Left colon (tissue), 2 donors: ENCODE results near the gene SERPINE1. TPM values are rescaled to one million over a fixed set of nuclear protein-coding genes. Genes with fewer than 3 reads are reported as not detected.

Source experiments
- ATAC-seq: fragments of 200-7000 bp; cut with Tn5 transposase; one replicate; pipeline ENCODE4 v1.9.1; 2020; ENCODE audit warnings: mild to moderate bottlenecking, moderate library complexity
- DNase-seq, 2 donors: peaks; one replicate each; pipeline ENCODE4 v3.0.0-alpha.2; 2020
- intact Hi-C, 2 donors: fragments of 100-400 bp; cut with DNase I in 1 of 2; cut with micrococcal nuclease in 1 of 2; formaldehyde crosslinking; loops; one replicate each; pipeline versions ENCODE4 v1.11.2 to v1.14.0; 2022; cut with DNase I, micrococcal nuclease
- total RNA-seq, 2 donors: library from RNA; stranded (reverse); fragmentation: NEBNext Ultra II Directional; extraction: Animal tissue kit (Norgen Biotek cat#: 25700); gene quantifications; one replicate each; pipeline ENCODE4 v1.2.1, GENCODE V29; 2021
- donor health status: DM: no; HTN: no; CAD: no.
- donor health status: DM: yes; HTN: yes; CAD: no.

Gene SERPINE1
- total RNA-seq, 2 donors from 2014 or later: 1.8 to 3.1 TPM

DNA sequence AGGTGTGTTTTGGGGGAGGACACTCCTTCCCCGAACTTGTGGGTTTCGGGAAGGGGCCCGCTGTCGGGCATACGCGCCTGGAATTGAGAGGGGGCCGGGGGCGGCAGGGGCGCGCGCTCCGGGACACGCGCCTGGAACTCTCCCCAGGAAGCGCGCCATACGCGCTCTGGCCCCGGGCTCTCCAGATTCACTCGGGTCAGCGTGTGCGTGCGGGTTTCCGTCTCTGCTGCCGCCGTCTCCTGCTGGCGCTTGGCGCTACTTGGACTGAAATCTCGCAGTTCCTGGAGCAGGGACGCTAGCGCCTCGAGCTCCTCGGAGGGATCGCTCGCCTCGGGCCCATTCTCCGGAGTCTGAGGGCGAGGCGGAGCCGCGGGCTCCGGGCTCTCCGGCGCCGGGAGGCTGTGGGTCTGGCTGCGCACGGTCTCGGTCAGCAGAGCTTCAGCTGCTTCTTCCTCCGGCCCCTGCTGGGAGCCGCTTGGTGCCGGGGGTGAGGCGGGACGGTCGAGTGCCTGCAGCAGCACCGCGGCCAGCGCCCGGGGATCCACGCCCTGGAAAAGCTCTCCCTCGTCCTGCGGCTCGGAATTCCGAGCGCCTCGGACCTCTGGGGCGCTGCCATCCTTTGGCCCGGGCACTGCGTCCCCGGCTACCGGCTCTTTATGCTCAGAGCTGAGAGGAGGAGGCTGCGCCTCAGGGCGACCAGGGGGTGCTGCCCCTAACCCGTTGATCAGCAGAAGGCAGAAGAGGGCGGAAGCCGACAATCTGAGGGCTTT lies 37.4 kb downstream of the SERPINE1 start:
- DNase-seq (peak in 1 of 2 donors; percentile 39), ATAC-seq (peak; percentile 45)
- intact Hi-C loops: no loop called here

DNA sequence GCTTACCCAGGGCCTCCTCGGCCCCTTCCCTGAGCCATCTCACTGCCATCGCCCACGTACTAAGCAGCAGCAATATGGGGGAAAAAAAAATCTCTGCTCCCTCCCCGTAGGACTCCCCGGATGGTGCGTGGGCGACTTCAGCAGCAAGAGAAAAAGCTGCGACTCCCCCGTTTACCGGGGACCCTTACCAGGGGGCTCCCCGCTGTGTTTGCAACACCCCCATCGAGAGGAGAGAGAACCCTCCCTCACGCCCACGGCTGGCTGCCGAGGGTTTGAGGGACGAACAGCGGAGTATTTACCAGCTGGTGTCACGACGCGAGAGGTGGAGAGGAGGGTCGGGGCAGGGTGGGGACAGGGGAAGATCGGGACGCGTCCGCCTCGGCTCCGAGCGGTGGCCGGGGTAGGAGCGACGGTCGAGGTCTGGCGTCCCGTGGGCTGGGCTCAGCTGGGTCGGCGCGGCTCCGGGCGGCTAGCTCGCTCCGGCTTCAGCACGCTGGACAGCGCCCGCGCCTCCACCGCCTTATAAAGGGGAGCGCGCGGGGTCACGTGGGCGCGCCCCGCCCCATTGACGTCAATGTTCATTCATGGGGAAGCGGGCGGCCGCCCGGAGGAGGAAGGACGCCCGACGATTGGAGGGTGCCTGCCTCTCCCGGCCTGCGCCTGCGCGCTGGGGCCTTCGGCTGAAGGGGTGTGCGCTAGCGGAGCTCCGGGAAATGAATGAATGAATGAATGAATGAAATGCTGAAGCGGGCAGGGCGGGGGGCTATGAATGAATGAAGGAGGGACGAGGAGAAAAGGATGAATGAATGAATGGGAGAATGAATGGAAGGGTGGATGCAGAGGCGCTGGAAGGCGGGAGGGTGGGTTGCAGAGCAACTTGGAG lies 38.4 kb downstream of the SERPINE1 start, which contains the start of gene VGF:
Gene VGF (minus strand): TSS at position 495 of the 883 bp plus-strand sequence. CDS start 726 bp downstream, outside the sequence.
- peak; percentile 93 to 96 for DNase-seq
- intact Hi-C loops: no loop called here
- peak; percentile 89 for ATAC-seq

DNA sequence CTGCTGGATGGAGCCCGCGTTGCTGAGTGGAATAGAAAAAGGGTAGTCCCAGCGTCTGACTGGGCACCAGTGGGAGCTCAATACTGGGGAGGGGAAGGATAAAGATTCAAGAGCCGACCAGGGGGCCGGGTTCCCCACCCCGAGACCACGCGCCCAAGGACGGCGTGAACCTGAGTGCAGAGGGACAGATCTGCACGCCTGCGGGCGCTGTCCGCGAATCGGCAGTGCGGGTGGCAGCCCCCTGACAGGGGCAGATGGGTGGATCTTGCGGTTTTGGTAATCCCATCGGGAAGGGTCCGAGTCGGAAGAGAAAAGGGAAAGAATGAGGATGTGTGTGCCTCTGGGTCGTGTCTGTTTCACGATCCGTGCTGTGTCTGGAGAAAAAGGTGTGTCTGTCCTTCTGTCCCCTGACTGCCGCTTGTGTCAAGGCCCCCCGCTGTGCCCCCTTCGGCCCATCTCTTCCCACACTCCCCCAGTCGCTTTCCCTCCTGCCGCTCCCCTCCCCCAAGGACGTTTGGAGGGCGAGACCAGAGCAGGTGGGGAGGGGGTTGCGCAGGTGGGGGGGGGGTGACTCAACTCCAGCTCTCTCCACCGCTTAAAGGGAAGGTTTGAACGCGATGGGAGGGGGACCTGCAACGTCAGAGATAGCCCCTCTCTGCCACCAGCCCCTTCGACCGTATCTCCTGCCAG lies 39.2 kb downstream of the SERPINE1 start:
- DNase-seq: no peak
- intact Hi-C loops: no loop called here
- ATAC-seq: no peak

DNA sequence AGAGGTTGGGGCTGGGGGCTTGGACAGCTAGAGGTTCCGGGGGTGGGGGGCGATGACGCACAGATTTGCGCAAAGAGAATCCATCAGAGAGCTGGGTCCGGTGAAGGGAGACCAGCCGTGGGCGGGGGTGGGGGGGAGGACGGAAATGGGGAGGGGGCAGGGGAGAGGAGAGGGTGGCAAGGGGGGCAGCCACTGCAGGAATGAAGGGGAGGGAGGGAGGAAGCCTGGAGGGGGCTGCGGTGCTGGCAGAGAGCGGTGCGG lies 39.7 kb downstream of the SERPINE1 start:
- intact Hi-C loops: no loop called here
- ATAC-seq: no peak

DNA sequence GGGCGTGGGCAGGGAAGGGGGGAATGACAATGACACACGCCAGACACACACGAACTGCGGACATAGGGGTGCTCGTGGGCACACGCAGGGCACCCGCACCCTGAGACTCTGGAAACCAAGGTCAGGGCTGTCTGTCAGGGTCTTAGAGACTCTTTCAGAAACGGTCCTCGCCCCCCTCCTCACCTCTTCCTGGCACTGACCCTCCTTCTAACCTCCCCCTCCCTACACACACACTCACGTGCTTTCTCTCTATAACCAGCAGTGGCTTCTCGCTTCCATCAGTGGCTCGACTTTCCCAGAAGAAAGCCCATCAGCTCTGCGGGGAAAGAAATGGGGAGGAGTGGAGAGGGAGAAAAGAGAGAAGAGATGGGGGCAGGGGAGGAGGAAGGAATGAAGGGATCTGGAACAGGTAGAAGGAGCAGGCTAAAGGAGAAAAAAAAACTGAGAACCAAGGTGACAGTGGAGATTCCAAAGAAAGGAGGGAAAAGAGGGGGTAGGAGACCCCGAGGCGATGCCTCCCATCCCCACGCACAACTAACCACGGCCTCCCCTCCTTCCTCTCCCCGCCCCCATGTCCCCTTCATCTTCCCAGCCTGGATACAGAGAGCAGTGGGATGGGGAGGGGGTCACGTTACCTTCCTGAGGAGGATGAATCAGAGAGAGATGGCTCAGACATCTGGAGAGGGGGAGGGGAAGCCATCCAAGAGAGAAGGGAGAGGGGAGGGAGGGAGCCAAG lies 40.2 kb downstream of the SERPINE1 start:
- DNase-seq (no peak), ATAC-seq (no peak)
- intact Hi-C loops: no loop called here

More for the DNA sequence above, 39.7 kb downstream of the SERPINE1 start:
- DNase-seq: no peak

DNA sequence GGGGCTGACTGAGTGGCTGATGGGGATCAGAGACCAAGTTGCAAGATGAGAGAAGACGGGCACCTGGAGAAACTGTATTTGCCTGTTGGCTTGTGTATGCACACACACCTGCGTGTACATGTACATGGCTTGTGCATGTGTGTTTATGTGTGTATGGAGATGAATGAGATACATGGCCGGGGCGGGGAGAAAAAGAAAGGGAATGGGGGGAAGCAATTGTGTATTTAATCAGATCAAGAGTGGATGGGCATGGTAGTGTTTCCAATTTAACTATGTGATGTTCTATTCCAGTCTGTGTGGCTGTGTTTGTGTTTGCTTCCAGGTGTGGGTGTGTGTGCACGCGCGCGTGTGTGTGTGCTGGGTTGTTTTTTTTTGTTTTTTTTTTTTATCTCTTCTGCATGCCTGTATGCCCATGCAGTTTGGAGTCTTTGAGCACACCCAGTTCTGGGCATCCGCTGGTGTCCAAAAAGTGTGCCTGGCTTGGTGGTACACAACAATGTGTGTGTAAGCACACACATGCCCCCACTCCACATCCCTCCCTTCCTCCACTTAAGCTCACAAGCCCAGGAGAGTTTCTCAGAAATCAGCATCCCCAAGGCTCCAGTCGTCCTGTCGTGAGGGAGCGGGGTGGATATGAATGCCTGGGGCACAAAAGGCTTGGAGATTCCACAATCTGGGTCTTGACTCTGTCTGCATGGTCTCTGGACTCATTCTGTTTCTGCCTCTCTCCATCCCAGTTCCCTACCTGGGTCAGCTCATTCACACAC lies 40.9 kb downstream of the SERPINE1 start:
- ATAC-seq (no peak), DNase-seq (no peak)
- intact Hi-C loops: no loop called here

DNA sequence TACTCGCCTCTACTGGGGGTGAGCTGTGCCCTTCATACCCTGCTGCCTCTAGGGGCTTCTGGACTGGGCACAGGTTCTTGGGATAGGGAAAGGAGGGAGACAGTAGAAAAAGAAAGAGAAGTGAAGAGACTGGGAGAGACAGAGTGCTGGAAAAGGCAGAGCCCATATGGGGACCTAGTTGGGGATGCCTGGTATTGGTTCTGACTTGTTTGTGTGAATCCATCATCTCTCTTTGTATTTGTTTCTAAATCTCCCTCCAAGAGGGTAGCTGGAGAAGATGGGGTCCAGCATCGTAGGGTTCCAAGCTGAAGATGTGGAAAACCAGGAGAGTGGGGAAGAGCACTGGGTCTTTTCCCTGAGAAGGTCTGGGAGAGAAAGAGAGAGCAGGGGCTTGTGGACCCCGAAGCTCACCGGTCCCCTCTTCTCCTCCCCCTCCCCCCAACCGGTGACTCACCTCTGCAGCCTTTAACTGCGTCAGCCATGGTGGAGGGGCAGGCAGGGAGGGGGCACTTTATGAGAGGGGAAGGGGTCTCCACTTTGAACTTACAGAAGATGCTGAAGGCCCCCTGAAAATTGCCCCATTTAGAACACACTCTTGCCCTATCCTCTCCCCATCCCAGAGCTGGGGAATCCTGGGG lies 41.6 kb downstream of the SERPINE1 start:
- no peak for DNase-seq
- intact Hi-C loops: no loop called here
- ATAC-seq: no peak

DNA sequence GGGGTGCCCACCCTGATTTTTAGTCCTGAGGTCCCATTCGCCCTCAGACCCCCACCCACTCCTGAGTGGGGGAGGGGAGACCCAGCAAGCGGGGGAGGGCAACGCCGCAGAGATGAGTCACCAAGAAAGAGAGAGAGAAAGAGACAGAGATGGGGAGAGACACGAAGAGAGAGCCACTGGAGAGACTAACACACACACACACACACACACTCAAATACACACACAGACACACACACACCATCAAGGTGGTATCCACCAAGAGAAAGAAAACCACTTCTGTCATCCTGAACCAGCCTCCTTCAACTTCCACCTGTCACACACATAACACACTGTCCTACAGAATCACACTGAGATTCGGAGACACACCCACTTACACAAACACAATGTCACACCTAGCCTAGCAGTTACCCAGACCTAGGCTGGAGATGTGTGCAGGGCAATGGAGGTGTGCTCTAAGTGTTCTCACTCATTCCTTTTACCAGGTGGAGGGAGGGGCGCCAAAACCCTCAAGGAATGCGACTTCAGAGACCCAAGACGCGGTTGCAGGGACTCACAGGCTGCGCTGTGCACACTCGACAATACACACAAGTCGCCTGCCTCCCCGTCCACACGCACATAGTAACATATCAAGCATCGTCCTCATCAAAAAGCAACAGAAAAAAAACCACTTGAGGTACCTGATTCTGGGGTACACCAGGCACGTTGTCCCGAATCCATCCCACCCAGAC lies 42.4 kb downstream of the SERPINE1 start:
- intact Hi-C loops: no loop called here
- ATAC-seq: no peak
- DNase-seq: no peak

DNA sequence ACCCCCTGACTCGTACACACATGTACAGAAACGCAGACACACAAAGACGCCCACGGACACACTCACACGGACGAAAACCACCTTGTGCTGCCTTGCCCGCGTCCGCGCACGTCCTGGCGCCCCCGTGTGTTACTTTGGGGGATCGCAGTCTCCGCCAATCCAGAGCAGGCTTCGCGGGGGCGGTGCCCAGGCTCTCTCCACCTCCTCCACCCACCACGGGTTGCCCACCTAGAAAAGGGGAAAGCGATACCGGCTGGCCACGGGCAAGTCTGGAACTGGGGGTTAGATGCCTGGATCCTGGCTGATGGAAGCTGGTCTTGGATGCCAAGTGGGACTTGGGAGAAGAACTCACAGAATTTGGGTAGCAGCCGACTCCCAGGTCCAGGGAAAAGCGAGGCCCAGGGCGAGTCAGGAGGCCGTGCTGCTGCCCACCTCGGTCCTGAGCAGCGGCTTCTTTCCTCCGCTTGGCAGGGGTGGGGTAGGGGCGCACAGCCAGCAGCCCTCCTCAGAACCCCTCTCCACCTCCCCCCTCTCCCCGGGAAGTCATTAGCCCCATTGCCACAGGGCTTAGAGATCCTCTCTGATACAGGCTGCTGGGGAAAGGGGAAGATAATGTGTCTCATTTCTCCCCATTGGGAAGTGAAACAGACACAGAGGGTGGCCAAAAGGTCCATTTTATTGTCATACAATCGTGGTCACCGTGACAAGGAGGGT lies 43.1 kb downstream of the SERPINE1 start:
- intact Hi-C loops: no loop called here
- peak; percentile 50 for ATAC-seq
- DNase-seq: peak; percentile 54 to 77

DNA sequence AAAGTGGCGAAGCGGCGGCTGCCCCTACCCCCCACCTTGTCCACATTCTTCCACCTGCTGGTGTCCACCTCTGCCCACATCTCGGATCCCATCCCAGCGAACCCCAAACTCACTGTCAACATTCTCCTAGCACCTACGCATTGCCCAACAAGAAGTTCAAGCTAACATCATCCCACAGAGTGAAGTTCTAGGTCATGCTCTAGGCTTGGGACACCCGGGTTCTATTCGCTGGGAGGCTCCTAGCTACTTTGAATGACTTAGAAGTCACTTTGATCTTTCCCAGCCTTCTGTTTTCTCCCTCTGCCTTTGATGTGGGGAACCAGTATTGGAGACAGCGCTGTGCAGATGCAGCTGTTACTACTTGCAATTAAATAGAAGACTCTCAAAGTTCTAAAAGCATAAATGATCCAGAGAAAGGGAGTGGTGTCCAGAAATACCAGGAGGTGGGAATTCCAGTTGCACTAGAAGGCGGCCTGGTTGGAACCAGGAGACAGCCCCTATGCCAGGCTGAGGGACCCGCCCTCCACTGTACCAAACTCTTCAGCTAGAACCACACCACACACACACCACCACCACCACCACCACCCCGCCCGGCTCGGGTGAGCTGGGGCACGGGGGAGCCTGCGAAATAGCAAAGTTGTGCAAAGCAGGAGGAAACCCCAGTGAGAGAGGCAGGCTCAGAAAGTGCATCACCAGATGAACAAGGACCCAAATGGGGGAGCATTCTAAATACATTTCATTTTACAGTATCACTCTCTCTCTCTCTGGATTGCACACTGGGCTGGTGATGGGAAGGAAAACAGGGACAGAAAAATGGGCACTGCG lies 43.9 kb downstream of the SERPINE1 start:
- intact Hi-C loops: no loop called here
- DNase-seq (no peak), ATAC-seq (no peak)

DNA sequence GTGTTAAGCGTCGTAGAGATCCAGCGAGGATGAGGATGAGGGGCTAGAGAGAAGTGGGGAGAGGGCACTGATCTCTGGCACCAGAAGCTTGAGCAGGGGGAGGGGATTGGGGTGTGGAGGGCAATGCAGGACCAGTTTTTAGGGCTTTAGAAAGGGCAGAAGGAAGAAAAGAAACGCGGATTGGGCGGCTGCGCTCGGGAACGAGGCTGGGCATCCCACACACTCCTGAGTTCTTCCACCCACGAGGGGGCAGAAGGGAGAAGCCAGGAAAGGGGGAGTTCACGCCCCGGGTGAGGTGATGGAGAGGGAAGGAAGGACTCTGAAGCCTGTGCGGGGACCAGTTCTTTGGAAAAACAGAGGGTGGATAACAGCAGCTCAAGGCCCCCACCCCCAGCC lies 44.5 kb downstream of the SERPINE1 start:
- intact Hi-C loops: no loop called here
- ATAC-seq (no peak), DNase-seq (peak in 1 of 2 donors; percentile 21)

DNA sequence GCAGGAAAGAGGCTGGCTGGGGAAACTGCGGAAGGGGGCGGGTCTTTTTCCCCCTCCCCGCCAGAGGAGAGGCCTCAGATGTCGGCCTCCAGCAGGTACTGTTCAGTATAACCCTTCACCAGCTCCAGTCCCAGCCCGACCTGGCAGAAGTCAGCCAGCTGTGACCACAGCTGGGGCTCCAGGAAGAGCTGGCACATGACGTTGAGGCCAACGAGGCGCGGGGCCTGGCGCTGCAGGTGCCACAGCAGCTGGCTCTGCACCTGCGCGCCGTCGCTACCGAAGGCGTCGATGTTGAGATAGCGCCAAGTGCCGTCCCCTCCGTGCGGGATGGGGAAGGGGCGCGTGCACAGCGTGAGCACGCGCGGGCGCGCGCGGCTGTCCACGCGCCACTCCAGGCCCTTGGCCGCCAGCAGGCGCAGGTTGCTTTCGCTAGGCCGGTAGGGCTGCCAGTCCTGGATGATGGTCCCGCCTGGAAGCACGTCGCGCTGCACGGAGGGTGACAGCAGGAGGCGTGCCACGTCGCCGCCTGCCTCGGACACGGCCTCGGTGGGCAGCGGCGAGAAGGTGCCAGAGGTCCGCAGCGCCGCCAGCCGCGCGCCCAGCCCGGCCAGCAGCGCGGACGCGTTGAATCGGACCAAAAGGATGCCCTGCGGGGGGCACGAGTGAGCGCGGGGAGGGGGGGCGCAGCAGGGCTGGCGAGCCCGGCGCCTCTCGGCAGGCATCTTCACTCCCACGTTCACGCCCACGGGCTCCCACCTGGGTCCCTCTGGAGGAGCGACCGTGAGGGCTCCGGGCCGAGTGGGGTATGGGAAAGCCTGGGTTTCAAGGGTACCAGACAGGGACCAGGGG lies 45.3 kb downstream of the SERPINE1 start:
- intact Hi-C loops: no loop called here
- peak; percentile 19 for ATAC-seq
- peak in 1 of 2 donors; percentile 25 for DNase-seq

DNA sequence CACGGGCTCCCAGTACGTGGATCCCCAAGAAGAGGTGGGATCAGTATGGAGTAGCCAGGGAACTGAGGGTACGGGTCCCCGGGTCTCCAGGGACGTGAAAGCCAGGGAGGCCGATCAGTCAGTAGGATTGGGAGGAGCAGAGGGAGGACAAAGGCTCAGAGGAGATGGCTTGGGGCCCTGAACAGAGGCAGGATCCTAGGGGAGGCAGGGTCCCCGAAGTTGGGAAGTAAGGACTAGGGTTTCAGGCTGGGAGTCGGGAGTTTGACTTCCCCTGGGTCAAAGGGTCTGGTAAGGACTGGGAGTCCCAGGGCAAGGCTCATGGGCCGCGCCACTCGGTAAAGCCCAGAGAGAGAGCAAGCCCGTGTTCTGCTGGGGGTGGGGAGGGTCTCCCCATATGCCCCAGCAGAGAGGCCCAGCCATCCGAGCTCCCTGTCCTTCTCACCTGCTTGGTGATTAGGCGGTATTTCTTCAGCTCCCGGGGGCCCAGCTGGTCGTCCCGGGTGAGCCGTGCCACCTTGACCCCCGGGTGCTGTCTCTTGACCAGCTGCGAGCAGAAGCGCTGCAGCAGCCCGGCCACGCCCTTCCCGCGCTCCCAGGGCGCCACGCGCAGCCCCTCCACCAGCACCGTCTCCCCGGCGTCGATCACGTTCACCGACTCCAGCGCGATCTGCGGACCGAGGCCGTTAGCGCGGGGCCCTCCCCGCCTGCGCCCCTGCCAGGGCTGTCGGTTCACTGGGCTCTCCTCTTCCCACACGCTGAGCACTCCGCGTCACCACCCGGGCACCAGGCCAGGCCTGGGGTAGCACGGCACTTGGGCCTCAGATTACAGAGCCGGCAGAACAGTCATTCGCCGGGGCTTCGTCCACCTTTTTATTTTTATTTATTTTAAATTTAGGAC lies 46.2 kb downstream of the SERPINE1 start:
- ATAC-seq (peak; percentile 60), DNase-seq (peak in 1 of 2 donors; percentile 58)
- intact Hi-C loops: no loop called here

DNA sequence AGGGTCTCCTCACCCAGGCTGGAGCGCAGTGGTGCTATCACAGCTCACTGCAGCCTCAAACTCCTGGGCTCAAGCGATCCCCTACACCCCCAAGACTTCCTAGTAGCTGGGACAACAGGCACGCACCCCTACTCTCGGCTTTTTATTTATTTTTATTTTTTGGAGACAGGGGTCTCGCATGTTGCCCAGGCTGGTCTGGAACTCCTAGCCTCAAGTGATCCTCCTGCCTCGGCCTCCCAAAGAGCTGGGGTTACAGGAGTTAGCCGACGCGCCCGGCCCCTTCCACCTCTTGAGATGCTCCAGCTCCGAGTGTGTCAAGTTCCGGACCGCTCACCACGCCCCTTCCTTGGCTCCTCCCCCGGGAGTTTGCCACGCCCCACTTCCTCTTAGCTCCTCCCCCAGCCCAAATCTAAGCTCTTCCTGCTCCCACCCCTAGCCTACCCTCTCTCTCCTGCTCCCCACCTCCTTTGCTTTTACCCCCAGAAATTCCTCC lies 46.9 kb downstream of the SERPINE1 start:
- DNase-seq (peak in 1 of 2 donors; percentile 39), ATAC-seq (peak; percentile 55)
- intact Hi-C loops: no loop called here
